Renal pelvis (tissue), 4 donors: ENCODE measurements around the gene SLC22A1. TPM values are rescaled to one million over a fixed set of nuclear protein-coding genes. Genes with fewer than 3 reads are reported as not detected.
"Not testable (repeated sequence)": the region's sequence is repeated elsewhere in the genome, so short reads cannot be mapped to it uniquely, and the experiment has no call there.

Experiments
- DNase-seq: peaks from one replicate; pipeline ENCODE4 v3.0.0-alpha.2; 2013
- polyA plus RNA-seq, 3 donors: library from polyadenylated mRNA; unstranded; fragments of 120-200 nt; gene quantifications; one replicate each; pipeline ENCODE4 v1.2.1, GENCODE V29; 2013; ENCODE audit not compliant: insufficient read length in 3 of 3

The SLC22A1 gene
- polyA plus RNA-seq, 3 donors: 0.51 to 1.5 (median 1.4) TPM

DNA sequence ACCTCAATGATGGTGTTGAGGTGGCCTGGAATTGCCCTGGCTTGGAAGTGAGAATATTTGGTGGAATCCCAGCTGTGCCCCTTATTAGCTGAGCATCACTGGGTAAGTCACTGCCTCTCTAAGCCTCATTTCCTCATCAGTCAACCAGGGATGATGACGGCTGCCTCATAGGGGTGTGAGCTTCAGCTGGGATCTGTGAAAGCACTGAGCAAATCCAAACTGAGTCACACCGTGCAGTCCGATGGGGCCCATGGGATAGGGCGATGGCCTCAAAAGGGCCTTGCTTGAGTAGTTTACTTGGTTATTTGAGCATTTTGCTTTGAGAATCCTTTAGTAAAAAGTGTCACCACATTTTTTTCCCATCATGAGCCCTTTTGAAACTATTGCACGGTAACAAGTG, 1.1 kb downstream of the SLC22A1 start:
- DNase-seq: no peak

DNA sequence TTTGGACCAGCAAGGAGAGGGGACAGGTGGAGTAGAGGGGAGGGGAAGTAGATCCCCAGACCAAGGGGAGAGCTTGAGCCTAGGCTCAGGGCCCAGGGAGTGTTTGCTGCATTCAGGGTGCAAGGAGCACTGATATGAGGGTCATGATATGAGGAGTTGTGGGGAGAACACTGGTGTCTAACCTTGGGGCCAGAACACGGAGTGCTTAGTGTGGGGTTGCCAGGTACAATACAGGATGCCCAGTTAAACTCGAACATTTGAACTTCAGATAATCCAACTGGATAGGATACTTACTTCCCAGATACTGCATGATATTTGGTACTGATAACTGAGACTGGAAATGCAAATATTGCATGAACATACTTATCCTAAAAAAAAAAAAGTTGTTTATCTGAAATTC, 2.4 kb downstream of the SLC22A1 start:
- DNase-seq: no peak

DNA sequence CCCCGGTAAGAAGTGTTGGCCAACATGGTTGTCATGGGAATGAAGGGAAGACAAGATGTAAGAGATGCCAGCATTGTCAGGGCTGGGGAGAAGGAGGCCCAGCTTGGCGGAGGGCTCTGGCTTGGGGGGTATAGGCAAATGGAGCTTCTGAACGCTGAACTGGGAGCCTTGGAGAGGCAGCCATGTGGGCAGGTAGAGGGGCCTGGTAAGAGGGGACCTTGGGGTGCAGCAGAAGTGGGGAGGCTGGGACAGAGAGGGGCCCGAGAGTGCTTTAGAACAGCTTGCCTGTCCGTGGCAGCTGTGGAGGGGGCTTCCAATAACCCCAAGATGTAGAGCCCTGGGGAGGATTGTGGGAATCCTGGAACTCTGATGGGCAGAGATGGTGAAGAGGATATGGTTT, 3.0 kb downstream of the SLC22A1 start:
- DNase-seq: no peak

DNA sequence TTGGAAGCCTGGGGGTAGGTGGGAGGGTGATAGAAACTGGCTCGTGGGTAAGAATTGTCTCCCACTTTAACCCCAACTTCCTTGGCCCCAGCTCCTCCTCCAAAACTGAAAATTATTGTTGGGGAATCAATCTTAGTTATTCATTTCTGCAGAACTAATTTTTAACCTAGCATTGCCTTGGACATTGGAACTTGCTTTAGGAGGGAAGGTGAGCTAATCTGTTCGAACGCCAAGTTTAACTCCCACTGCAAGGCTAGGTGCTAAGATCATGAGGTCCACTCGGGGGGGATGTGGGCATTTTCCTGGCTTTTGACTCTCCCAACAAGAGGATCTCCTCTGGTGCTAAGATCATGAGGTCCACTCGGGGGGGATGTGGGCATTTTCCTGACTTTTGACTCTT, 3.5 kb downstream of the SLC22A1 start:
- DNase-seq: not testable (repeated sequence)

DNA sequence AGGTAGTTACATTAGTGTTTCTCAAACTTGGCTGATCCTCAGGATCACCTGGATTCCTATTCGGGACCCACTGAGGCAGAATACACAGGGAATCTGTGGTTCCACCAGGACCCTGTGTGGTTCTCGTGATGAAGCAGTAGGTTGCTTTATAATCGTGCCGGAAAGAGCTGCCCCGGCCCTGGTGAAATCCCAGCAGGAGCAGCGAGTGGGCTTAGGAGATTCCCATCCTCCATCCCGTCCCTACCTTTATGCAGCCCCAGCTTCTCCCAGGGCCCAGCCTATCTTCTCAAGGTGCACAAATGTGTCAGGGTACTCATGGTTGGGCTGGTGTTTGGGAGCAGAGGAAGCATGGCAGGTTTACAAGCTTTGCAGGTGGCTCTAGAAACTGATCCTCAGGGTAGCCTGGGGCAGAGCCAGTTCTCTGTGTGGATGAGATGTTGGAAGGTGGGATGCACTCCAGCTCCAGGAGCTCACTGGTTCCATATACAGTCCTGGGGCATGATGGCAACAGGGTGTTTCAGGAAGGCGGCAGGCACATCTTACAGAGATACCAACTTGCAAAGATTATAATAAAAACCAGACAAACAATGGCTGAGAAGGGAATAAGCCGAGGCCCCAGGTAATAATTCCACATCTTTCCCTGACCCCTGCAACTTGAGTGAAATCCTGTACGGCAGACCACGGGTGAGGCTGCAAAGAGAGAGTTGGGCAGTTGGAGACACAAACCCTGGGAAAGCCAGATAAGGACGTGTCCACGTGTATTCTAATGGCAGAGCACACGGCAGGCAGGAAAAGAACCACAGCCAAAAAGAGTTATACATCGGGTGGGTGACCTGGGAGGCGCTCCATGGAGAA, 5.9 kb downstream of the SLC22A1 start:
- DNase-seq: no peak

DNA sequence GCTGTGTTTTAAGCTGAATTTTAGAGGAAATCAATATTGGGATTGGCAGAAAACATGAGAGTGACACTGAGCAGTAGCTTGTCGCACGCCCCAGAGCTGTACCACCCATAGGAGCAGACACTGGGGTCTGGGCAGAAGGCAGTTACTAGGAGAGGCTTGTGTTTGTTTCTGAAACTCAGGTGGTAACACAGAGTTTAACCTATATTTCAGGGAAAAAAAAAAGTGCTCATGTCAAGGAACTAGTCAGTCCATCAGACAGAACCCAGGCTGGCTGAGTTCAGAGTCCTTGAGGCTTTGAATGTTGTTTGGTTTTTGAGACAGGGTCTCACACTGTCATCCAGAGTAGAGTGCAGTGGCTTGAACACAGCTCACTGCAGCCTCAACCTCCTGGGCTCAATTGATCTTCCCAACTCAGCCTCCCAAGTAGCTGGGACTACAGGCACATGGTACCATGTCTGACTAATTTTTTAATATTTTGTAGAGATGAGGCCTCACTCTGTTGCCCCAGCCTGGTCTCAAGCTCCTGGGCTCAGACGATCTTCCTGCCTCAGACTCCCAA, 6.6 kb downstream of the SLC22A1 start:
- no peak for DNase-seq

DNA sequence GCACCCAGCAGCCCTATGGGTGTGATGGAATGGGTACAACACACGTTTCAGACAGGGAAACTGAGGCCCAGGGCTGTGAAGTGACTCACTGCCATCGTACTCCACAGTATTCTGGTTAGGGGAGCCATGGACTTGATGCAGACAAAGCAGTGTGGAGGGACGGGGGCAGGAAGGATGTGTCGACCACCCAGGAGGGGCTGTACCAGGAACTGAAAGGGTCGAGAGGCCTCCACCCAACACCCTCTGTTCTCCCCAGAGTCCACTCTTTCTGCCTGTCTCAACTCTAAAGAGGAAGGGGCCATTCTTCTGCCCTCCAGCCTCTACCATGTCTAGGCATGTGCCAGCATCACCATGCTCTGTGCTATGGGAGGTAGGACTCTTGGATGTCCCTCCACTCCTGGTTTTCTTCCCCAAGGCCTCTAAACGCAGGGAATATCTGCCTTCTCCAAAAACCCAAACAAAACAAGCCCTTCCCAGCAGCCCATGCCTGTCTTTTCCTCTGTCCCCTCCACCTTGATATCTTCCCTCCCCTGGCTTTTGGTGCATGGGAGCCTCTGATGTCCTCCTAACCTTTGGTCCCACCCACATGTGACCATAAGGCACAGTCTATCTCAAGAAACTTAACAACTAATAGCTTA, 7.4 kb downstream of the SLC22A1 start:
- DNase-seq: no peak

DNA sequence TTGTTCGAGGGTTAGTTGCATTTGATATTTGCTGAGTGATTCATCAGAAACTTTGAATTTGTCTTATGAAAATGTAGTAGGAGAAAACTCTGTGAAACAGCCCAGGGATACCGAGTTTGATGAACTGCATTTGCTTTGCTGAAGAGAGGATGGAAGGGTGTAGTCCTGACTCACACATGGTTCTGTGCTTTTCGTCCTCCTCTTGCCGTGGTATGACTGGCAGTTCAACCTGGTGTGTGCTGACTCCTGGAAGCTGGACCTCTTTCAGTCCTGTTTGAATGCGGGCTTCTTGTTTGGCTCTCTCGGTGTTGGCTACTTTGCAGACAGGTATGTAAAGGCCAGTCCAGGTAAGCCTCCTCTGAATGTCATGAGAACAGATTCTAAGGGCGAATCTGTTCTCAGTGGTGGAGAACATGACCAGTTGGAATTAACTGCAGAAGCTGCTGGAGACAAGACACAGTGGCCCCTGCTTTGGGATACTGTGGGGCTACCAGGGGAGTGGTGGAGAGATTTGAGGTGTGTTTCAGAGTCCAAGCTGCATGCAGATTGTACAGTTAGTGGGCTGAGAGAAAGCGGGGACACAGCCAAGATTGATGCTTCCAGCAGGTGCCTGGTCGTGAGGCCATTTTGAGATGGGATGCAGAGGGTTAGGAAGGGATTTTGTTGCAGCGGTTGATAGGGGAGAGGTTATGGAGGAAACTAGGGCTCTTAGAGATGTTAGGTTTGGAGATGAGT, 8.4 kb downstream of the SLC22A1 start:
- DNase-seq: no peak

DNA sequence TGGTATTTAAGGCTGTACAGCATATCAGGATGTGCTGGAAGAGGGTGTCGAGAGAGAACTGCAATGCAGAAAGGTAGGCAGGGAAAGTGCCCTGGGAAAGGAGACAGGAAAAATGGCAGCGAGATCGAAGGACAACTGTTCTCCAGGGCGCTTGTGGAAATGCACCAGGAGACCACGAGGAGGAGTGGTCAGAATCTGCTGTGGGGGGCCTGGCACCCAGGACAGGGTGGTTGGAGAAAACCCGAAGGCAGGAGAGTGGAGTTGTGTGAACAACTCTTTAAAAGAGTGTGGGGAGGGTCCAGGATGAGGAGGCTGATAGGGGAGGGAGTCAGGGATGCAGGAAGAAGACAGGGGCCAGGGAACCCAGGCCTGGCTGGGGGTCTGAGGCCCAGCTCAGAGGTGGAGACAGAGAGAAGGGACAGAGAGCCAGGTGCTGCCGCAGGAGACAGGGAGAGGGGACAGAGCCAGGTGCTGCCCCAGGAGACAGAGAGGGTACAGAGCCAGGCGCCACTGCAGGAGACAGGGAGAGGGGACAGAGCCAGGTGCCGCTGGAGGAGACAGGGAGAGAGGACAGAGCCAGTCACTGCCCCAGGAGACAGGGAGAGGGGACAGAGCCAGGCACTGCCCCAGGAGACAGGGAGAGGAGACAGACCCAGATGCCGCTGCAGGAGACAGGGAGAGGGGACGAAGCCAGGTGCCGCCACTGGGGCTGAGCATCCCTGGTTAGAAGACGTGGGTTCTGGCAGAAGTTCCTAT, 9.3 kb downstream of the SLC22A1 start:
- no peak for DNase-seq

DNA sequence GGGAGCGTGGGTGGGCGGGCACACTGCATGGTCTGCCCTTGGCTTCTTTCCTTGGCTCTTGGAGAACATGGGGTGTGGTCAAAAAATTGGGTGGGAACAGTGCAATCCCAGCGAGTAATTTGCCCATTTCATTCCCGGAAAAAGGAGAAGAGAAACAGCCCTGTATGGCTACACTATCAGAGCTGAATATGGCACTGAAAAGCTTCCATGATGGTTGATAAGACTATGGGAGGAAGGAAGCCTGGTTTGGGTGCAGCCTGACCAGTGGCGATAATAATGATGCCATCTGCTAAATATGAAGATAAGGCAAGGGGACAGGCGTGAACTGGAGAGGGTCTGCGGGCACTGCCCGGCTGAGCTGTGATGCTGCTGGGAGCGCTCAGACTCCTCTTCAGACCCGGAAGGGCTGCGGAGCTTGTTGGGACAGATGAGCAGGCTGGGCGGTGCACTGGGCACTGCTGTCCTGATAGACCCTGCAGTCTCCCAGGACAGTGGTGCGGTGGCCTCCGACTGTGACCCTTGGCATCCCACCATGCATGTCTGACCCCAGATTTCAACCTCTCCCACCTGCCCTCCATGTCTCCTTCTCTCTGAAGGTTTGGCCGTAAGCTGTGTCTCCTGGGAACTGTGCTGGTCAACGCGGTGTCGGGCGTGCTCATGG, 10.2 kb downstream of the SLC22A1 start:
- DNase-seq: no peak

DNA sequence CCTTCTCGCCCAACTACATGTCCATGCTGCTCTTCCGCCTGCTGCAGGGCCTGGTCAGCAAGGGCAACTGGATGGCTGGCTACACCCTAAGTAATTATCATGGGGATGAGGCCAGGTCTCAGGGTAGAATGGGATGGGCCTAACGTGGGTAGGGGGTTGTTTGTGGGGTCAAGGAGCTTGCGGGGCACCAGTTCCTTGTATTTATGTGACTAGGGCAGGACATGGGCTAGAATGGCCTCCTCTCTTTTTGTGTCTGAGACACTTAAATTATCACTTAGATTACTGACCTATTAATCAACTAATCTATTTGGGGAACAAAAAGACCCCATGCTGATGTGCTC, 10.7 kb downstream of the SLC22A1 start:
- DNase-seq: no peak

DNA sequence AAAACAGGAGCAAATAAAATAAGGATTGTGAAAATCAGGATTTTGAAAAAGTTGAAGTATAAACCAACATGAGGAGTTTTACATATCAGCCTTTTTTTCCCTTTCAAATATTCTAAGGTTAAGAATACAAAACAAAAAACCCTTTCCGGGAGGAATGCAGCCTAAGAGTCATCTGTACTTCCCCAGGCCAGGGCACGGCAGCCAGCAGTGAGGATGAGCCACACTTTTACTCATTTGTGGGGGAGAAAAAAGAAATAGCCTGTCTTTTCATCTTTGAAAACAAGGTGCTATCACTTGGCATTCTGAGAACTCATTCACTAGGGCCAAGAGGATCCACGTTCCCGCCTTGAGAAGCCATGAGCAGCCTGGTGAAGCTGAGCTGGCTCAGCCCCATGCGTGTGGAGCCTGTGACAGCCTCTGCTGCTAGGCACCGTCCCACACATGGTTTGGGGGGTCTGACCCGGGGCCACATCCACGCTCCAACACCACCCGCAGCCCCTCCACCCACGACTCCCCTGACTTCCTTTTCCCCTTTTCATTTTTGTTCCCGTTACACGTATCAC, 11.2 kb downstream of the SLC22A1 start:
- no peak for DNase-seq

DNA sequence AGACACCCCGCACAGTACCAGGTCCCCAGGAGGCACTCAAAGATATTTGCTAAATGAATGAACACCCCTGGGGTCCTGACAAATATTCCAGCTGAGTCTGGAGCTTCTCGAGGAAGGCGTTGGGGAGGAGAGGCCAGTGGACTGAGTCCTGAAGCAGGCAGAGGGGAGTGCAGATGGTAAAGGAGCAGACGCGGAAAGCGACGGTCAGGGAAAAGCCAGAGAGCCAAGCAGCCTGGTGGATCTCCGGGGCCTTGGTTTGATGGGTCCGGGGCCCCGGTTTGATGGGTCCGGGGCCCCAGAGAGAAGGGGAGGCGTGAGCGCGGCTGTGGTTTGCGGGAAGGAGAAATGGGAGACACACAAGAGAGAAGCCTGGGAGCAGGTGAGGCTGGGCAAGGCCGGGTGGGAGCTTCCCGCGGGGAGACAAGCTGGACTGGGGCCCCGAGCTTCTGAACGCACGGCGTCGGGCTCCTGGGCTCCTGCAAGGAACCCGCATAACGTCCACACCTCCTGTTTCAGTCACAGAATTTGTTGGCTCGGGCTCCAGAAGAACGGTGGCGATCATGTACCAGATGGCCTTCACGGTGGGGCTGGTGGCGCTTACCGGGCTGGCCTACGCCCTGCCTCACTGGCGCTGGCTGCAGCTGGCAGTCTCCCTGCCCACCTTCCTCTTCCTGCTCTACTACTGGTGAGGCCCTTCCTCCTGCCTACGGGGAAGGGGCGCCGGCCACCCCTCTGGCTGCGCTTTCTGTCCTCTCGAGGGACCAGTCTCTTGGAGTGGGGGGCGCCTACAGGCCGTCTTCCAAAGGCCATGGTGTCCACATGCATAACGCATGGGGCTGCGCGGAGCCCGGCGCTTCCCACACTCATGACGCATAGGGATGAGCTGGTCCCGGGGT, 12.1 kb downstream of the SLC22A1 start:
- no peak for DNase-seq

DNA sequence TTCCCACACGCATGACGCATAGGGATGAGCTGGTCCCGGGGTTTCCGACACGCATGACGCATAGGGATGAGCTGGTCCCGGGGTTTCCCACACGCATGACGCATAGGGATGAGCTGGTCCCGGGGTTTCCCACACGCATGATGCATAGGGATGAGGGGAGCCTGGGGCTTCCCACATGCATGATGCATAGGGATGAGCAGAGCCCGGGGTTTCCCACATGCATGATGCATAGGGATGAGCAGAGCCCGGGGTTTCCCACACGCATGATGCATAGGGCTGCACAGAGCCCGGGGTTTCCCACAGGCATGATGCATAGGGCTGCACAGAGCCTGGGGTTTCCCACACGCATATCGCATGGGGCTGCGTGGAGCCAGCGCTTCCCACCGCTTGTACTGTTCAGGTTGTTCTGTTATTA, 12.7 kb downstream of the SLC22A1 start:
- DNase-seq: not testable (repeated sequence)

DNA sequence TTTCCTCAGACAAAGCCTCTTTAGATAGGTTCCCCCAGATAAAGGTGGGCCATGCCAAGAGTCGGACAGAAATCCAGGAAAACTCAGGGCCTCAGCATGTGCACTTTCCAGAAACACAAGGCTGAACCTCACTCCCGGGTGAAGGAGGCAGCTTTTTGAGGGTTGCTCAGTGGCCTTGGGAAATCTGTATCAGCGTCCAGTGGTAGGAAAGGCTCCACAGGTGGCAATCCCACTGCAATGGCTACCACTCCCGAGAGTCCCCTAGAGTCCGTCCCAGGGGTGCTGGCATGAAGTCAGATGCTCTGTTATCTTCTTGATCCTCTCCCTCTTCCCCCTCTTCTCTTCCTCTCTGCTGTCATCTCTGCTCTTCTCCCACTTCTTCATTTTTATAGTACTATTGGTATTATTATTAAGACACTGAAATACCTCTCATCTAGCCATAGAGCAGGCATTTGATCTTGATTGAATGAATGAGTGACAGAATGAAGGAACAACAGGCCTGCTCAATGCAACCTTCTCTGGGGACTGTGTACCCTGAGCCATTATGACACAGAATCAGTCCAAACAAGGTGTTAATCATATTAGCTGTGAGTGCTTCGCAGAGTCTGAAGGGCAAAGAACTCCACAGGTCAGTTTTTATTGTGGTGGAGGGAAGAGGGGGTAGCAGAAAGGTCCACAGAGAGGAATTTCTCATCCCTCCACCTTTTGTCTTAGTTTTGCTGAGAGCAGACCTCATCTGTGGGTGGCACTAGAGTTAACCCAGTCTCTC, 13.3 kb downstream of the SLC22A1 start:
- DNase-seq: no peak

DNA sequence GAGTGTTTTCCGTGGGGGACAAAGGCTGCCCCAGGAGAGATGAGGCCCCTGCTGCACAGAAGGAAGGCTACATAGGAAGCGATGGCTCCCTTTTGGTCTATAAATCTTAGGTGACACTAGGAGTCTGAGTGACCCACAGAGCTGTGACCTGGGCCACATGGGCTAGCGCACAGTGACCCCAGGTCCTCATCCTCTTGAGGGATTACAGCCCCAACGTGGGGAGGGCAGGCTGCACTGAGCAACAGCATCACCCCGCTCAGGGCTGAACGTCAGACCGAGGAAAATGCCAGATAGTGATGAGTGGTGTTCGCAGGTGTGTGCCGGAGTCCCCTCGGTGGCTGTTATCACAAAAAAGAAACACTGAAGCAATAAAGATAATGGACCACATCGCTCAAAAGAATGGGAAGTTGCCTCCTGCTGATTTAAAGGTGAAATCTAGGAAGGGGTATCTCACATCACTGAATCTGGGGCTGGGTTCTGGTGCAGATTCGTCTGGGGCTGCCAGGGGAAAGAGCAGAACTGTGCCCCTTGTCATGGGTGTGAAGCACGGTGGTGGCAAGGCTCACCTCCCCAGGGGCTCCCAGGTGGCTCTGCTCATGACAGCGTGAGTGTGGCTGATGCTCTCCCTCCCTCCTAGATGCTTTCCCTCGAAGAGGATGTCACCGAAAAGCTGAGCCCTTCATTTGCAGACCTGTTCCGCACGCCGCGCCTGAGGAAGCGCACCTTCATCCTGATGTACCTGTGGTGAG, 14.5 kb downstream of the SLC22A1 start:
- no peak for DNase-seq

DNA sequence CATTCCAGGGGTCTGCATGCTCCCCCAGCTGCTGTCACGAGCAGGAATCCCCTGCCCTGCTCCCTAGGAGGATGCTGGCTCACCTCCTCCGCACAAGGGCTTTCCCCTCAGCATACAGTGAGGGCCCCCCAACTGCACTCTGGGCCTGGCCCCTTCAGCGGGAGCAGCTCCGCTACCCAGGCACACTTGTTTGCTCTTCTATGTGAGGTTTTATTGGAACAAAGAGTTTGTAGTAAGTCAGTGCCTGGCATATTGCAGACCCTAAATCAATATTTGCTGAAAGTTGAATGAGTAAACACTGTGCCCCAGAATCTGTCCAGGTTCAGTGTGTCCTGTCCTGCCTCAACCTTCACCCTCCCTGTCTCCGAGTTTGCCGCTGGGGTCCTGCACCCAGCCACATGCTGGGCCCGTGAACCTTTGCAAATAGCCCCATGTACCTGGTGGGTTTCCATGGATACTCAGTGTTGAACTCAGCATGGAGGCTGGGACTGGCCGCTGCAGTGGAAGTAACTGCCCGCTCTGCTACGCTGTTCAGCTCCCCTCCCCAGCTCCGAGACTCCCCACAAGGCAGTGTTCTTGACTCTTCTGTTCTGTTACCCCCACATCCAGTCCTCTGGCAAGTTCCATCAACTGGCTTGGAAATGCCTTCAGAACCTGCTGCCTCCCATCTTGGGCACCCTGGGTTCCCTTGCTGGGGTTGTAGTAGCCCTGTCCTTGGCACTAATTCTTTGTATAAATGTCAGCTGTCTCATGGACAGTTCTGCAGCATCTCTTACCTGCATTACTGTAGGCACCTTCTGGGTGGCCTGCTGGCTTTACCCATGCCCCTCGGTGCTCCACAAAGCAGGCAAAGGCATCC, 15.7 kb downstream of the SLC22A1 start:
- no peak for DNase-seq
